Tibial nerve (tissue), 4 donors: ENCODE results near the gene CORO2B. TPM values are rescaled to one million over a fixed set of nuclear protein-coding genes. Genes with fewer than 3 reads are reported as not detected.
"Not testable (repeated sequence)": the region's sequence is repeated elsewhere in the genome, so short reads cannot be mapped to it uniquely, and the experiment has no call there.

Experiments used
- DNase-seq, 2 donors: peaks; one replicate each; pipeline ENCODE4 v3.0.0-alpha.2; 2019; ENCODE audit warnings: low spot score in 2 of 2
- H3K27ac ChIP-seq, 4 donors: fragments of 200-600 bp; sonication (generic) in 3 of 4; one replicate each; pipeline ENCODE4 v1.5.1; 2017 to 2019; ENCODE audit warnings: mild to moderate bottlenecking in 1 of 4
- H3K27me3 ChIP-seq, 2 donors: fragments of 200-600 bp; sonication (generic) in 1 of 2; one replicate each; pipeline versions ENCODE4 v1.5.1 to v1.6.0; 2017 to 2019
- H3K36me3 ChIP-seq, 3 donors: fragments of 200-600 bp; sonication (generic); one replicate each; pipeline ENCODE4 v1.5.1; 2018 to 2019
- H3K4me1 ChIP-seq, 4 donors: fragments of 200-600 bp; sonication (generic) in 3 of 4; one replicate each; pipeline ENCODE4 v1.5.1; 2017 to 2019
- H3K4me3 ChIP-seq, 4 donors: fragments of 200-600 bp; sonication (generic) in 3 of 4; one replicate each; pipeline ENCODE4 v1.5.1; 2017 to 2019; ENCODE audit warnings: mild to moderate bottlenecking in 1 of 4, moderate library complexity in 1 of 4
- H3K9me3 ChIP-seq, 4 donors: fragments of 200-600 bp; sonication (generic) in 3 of 4; one replicate each; pipeline ENCODE4 v1.5.1; 2017 to 2019
- EP300 ChIP-seq, 2 donors: sonication (generic); formaldehyde crosslinking; IDR thresholded peaks; one replicate each; pipeline ENCODE4 v1.6.1; 2017; ENCODE audit warnings: antibody characterized with exemption in 2 of 2, mild to moderate bottlenecking in 1 of 2
- POLR2A ChIP-seq, 2 donors: fragments of 450-650 bp; IDR thresholded peaks; one replicate each; pipeline ENCODE4 v1.6.1; 2017; ENCODE audit warnings: antibody characterized with exemption in 2 of 2, mild to moderate bottlenecking in 2 of 2, moderate library complexity in 2 of 2
- WGBS, 2 donors: methylation state at CpG; one replicate each; pipeline ENCODE4 v1.1.5; 2018; 5-methylcytosine and 5-hydroxymethylcytosine counted together
- total RNA-seq, 4 donors: library from RNA; depleted of rRNA; stranded (reverse); fragments of >200 nt; gene quantifications; one replicate each; pipeline ENCODE4 v1.1.0, GENCODE V29; 2016
- TF ChIP-seq, protein P1 (sequence below), 5 experiments: fragments of 200-600 bp in 3 of 5; fragments of 450-650 bp in 2 of 5; sonication (generic) in 3 of 5; IDR thresholded peaks; one replicate each; pipeline ENCODE4 v1.5.1; 2016 to 2019; ENCODE audit warnings: antibody characterized with exemption in 5 of 5, mild to moderate bottlenecking in 3 of 5, moderate library complexity in 2 of 5

Gene CORO2B
- total RNA-seq, 4 donors from 2014 or later, result 6.3 to 12.6 (median 9.6) TPM

DNA sequence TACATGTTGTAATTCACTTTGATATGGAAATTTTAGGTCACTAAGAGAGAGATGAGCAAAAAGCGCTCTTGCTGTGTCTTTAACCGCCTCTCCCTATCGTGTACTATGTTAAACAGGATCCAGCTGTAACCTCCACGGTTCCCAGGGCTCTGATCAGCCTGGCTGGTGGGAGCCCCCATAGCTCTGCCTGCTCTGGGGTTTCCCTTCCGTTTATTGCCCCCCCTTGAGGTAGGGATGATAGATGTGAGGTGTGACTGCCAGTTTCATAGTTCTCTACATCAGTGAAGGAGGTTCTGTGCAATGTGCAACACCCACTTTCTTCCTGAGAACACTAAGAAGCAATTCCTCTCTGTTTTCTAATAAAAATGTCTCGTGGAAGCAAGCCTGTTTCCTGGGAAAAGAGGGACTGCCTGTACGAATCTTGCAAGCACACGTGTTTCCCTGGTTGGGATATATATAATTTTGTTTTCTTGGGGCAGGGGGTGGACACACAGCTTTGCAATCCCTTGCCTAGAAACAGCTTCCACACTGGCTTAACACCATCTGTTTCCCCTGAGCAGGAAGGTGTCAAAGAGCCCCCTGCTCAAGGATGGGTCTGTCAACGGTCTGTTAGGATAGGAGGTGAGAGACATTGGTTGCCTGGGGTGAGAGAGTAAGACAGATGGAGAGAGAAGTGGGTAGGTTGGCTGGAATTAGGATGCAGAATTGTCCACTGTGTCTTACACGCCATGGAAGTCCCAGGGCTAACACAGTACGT lies 23.8 kb downstream of the CORO2B start:
- no peak for TF ChIP-seq EP300 (IDR thresholded peaks at IDR 0.05)
- TF ChIP-seq POLR2A (IDR thresholded peaks at IDR 0.05), result no peak
- TF ChIP-seq, protein P1, sequence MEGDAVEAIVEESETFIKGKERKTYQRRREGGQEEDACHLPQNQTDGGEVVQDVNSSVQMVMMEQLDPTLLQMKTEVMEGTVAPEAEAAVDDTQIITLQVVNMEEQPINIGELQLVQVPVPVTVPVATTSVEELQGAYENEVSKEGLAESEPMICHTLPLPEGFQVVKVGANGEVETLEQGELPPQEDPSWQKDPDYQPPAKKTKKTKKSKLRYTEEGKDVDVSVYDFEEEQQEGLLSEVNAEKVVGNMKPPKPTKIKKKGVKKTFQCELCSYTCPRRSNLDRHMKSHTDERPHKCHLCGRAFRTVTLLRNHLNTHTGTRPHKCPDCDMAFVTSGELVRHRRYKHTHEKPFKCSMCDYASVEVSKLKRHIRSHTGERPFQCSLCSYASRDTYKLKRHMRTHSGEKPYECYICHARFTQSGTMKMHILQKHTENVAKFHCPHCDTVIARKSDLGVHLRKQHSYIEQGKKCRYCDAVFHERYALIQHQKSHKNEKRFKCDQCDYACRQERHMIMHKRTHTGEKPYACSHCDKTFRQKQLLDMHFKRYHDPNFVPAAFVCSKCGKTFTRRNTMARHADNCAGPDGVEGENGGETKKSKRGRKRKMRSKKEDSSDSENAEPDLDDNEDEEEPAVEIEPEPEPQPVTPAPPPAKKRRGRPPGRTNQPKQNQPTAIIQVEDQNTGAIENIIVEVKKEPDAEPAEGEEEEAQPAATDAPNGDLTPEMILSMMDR (IDR thresholded peaks at IDR 0.05), result no peak
- WGBS, 2 donors, result 83 to 84% methylated on average over 11 of the region's 11 CpGs
- no peak for DNase-seq
- no peak overlapping the region for H3K4me3 ChIP-seq
- peaks cover 0 to 72% (median 41%) of the 10 kb centered on the region in 4 donors for H3K4me1 ChIP-seq
- peaks cover 0 to 7% (median 0%) of the 10 kb centered on the region in 4 donors for H3K9me3 ChIP-seq
- no peaks in the 10 kb centered on the region for H3K36me3 ChIP-seq
- H3K27me3 ChIP-seq, result no peaks in the 10 kb centered on the region
- peak overlapping the region in 1 of 4 donors; percentile 83 for H3K27ac ChIP-seq

DNA sequence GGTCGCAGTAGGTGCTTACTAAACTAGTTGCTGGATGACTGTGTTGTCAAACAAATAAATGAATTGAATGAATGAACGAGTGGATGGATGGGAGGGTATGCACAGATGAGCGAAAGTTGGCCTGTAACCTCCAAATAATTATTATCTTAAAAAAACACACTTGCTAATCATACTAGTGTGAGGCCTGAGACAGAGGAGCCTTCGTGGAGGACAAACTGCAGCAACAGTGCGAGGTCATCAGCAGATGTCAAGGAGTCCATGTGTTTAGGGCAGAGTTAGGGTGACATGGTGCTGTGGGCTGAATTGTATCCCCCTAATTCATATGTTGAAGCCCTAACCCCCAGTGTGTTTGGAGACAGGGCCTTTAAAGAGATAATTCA lies 24.4 kb downstream of the CORO2B start:
- Histone ChIP-seq H3K4me1 (peaks cover 4 to 72% (median 42%) of the 10 kb centered on the region in 4 donors), H3K27me3 (no peaks in the 10 kb centered on the region), H3K27ac (no peak overlapping the region), H3K9me3 (peaks cover 0 to 7% (median 0%) of the 10 kb centered on the region in 4 donors), H3K36me3 (no peaks in the 10 kb centered on the region), H3K4me3 (no peak overlapping the region)
- DNase-seq, result no peak
- no peak for TF ChIP-seq EP300 (IDR thresholded peaks at IDR 0.05)
- TF ChIP-seq, protein P1 (IDR thresholded peaks at IDR 0.05), result no peak
- TF ChIP-seq POLR2A (IDR thresholded peaks at IDR 0.05), result no peak
- WGBS, 2 donors, result 90 to 91% methylated on average over 5 of the region's 5 CpGs

DNA sequence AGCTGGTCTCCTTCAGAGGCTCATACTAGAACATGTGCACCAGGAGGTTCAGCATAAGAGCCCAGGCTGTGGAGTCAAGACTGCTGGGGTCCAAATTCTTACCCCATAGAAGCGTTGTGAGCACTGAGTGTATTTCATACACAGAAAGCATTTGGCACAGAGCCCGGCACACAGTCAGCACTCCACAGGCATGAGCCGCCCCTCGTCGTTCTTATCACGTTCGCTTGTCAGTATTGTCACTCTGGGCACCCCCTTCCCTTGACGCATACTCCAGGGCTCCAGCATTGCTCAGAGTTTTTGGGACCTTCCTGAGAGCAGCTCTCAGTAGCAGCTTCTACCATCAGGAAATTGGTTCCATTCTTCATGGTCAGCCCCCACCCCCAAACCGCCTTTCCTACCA lies 25.2 kb downstream of the CORO2B start:
- Histone ChIP-seq H3K4me3 (no peak overlapping the region), H3K9me3 (peaks cover 0 to 7% (median 0%) of the 10 kb centered on the region in 4 donors), H3K4me1 (peaks cover 4 to 72% (median 40%) of the 10 kb centered on the region in 4 donors), H3K27me3 (no peaks in the 10 kb centered on the region), H3K27ac (no peak overlapping the region), H3K36me3 (no peaks in the 10 kb centered on the region)
- 91 to 95% methylated on average over 9 of the region's 9 CpGs for WGBS, 2 donors
- TF ChIP-seq, protein P1 (IDR thresholded peaks at IDR 0.05), result no peak
- TF ChIP-seq EP300 (IDR thresholded peaks at IDR 0.05) (no peak), POLR2A (IDR thresholded peaks at IDR 0.05) (no peak)
- DNase-seq, result no peak

DNA sequence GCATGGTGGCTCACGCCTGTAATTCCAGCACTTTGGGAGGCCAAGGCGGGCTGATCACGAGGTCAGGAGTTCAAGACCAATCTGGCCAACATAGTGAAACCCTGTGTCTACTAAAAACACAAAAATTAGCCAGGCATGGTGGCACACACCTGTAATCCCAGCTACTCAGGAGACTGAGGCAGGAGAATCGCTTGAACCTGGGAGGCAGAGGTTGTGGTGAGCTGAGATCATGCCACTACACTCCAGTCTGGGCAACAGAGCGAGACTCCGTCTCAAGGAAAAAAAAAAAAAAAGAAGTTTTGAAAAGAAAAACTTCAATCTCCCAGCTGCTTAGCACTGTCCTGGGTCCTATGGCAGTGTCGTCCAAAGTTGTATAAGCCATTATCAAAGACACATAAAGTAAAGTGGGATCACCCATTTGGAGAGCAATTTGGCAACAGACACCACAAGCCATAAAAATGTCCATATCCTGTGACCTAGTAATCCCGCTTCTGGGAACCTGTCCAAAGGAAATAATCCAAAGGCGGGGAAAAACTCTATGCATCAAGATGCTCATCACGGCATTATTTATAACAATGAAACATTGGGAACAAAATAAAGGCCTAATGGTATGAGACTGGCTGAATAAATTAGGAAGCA lies 26.2 kb downstream of the CORO2B start:
- H3K27me3 ChIP-seq, H3K27ac ChIP-seq, H3K9me3 ChIP-seq, H3K4me3 ChIP-seq, DNase-seq, H3K36me3 ChIP-seq: not testable (repeated sequence)
- peak in 1 of 2 donors; percentile 31 for TF ChIP-seq EP300 (IDR thresholded peaks at IDR 0.05)
- WGBS, 2 donors, result 71 to 75% methylated on average over 10 of the region's 10 CpGs
- peaks cover 4 to 72% (median 39%) of the 10 kb centered on the region in 4 donors for H3K4me1 ChIP-seq

DNA sequence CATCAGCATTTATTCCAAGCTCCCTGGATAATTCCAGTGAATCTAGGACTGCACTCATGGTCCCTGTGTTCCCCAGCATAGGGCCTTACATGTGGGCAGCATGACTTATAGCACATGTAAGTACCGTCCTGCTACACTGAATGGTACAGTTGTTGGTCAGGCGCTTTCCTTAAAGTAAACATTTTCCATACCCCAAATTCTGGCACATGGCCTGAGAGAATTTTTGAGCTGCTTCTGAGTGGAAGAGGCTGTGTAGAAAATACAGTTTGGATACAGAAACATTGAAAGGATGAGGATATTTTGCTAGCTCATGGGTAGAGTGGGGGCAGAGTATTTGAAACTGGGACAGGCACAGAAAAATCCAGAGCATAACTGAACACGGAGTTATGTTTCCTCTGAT lies 27.6 kb downstream of the CORO2B start:
- no peak for DNase-seq
- H3K27me3 ChIP-seq, result no peaks in the 10 kb centered on the region

More for the DNA sequence above, 27.6 kb downstream of the CORO2B start:
- no peaks in the 10 kb centered on the region for H3K36me3 ChIP-seq
- peak overlapping the region in 2 of 4 donors; percentile 83 to 90 for H3K27ac ChIP-seq
- peaks cover 0 to 7% (median 0%) of the 10 kb centered on the region in 4 donors for H3K9me3 ChIP-seq
- H3K4me1 ChIP-seq, result peaks cover 4 to 70% (median 31%) of the 10 kb centered on the region in 4 donors
- TF ChIP-seq, protein P1 (IDR thresholded peaks at IDR 0.05), result no peak
- TF ChIP-seq EP300 (IDR thresholded peaks at IDR 0.05), result no peak
- TF ChIP-seq POLR2A (IDR thresholded peaks at IDR 0.05), result no peak
- H3K4me3 ChIP-seq, result no peak overlapping the region
- 48 to 49% methylated on average over 3 of the region's 3 CpGs for WGBS, 2 donors
